HepG2 (cell line): ENCODE measurements around the gene GCN1. TPM values are rescaled to one million over a fixed set of nuclear protein-coding genes. Genes with fewer than 3 reads are reported as not detected.
A peak's percentile ranks its signal among the peaks of the same experiment; 100 is the strongest.

Experiments
- ATAC-seq: fragments of 200-7000 bp; cut with Tn5 transposase; 3 replicates; pipeline ENCODE4 v1.9.1; 2020; ENCODE audit warnings: mild to moderate bottlenecking, moderate library complexity
- BruUV-seq: library from RNA; stranded (reverse); fragments of 400-500 nt; replicated peaks from 2 replicates; lab custom pipeline; 2021; lab: Mats Ljungman, UMichigan
- CTCF ChIA-PET: fragments of 300-600 bp; formaldehyde crosslinking; extraction: SDS; loops from one replicate; lab custom pipeline; 2021; ENCODE audit warnings: low total read pairs, inconsistent platforms, low intra/inter-chr PET ratio; lab: Yijun Ruan, JAX
- POLR2A ChIA-PET: fragments of 350-600 bp; sonication (Branson Sonifier 250); formaldehyde crosslinking; loops from one replicate; lab custom pipeline; 2020; ENCODE audit warnings: antibody characterized with exemption, inconsistent platforms; lab: Yijun Ruan, JAX
- DNase-seq: peaks from one replicate; pipeline ENCODE4 v3.0.0-alpha.2; 2015; ENCODE audit warnings: low spot score
- FAIRE-seq: peaks from 3 replicates; lab custom pipeline; 2011; peaks lifted over from hg19 to GRCh38; lab: Jason Lieb, UNC
- H2AFZ ChIP-seq: one replicate; pipeline ENCODE4 v1.6.1; 2011; ENCODE audit warnings: low read length, inconsistent platforms
- H3K27ac ChIP-seq: fragments of 300-600 bp; 3 replicates; pipeline ENCODE4 v1.8.0; 2011; ENCODE audit warnings: mixed run types, mild to moderate bottlenecking, mixed read lengths, low read length, inconsistent platforms; ENCODE audit not compliant: insufficient read depth; ENCODE audit errors: extremely low read length
- H3K27me3 ChIP-seq, 2 experiments: fragments of 200-600 bp in 1 of 2; 2 replicates in 1 of 2; 3 replicates in 1 of 2; pipeline versions ENCODE4 v1.6.0 to v1.8.0; 2011; ENCODE audit warnings: low read length in 2 of 2, mild to moderate bottlenecking in 2 of 2, moderate library complexity in 2 of 2, inconsistent platforms in 1 of 2; ENCODE audit not compliant: insufficient read depth in 2 of 2, control insufficient read depth in 1 of 2
- H3K36me3 ChIP-seq, 2 experiments: fragments of 200-600 bp in 1 of 2; replicated peaks in 1 of 2; 2 replicates in 1 of 2; 3 replicates in 1 of 2; pipeline versions ENCODE4 v1.5.1 to v1.8.0; 2011; ENCODE audit warnings: low read length in 2 of 2, inconsistent platforms in 1 of 2; ENCODE audit not compliant: insufficient read depth in 2 of 2, control insufficient read depth in 1 of 2
- H3K4me1 ChIP-seq: 2 replicates; pipeline ENCODE4 v1.5.1; 2012; ENCODE audit warnings: low read length, inconsistent platforms; ENCODE audit not compliant: insufficient read depth
- H3K4me2 ChIP-seq: 2 replicates; pipeline ENCODE4 v1.6.0; 2011; ENCODE audit warnings: low read depth, low read length, inconsistent platforms
- H3K4me3 ChIP-seq, 3 experiments: fragments of 200-600 bp in 1 of 3; sonication (generic), shearing (Covaris generic) in 1 of 3; replicated peaks in 1 of 3; 2 replicates each; pipeline ENCODE4 v1.5.1; 2011 to 2016; ENCODE audit warnings: low read length in 3 of 3, inconsistent platforms in 2 of 3, low read depth in 2 of 3, mild to moderate bottlenecking in 2 of 3, control low read depth in 1 of 3, mixed read lengths in 1 of 3; ENCODE audit not compliant: insufficient read depth in 1 of 3
- H3K79me2 ChIP-seq: one replicate; pipeline ENCODE4 v1.6.1; 2011; ENCODE audit warnings: low read length, inconsistent platforms; ENCODE audit not compliant: insufficient read depth
- H3K9ac ChIP-seq: 2 replicates; pipeline ENCODE4 v1.6.0; 2011; ENCODE audit warnings: mild to moderate bottlenecking, low read depth, low read length, inconsistent platforms; ENCODE audit not compliant: insufficient read depth
- H3K9me3 ChIP-seq: 2 replicates; pipeline ENCODE4 v1.5.1; 2012; ENCODE audit warnings: mild to moderate bottlenecking, low read length
- H4K20me1 ChIP-seq: 2 replicates; pipeline ENCODE4 v1.6.0; 2011; ENCODE audit warnings: inconsistent platforms, mild to moderate bottlenecking, low read length, moderate library complexity; ENCODE audit not compliant: insufficient read depth
- AGO2 ChIP-seq: fragments of 200-400 bp; formaldehyde crosslinking; optimal IDR thresholded peaks from 2 replicates; pipeline ENCODE3; 2017; ENCODE audit warnings: mild to moderate bottlenecking, low read depth, low read length, moderate library complexity
- FOXA1 ChIP-seq, 2 experiments: fragments of 450-650 bp in 1 of 2; sonication (generic) in 1 of 2; formaldehyde crosslinking in 1 of 2; IDR thresholded peaks; 2 replicates each; pipeline versions ENCODE4 v1.4.0 to v1.6.1; 2016 to 2020; ENCODE audit warnings: missing genetic modification reagents in 1 of 2
- FOXC1 ChIP-seq: sonication (generic); formaldehyde crosslinking; IDR thresholded peaks from 2 replicates; pipeline ENCODE4 v1.8.0; 2022; ENCODE audit warnings: mild to moderate bottlenecking, missing genetic modification reagents, borderline replicate concordance
- KMT2A ChIP-seq: sonication (generic); formaldehyde crosslinking; IDR thresholded peaks from 2 replicates; pipeline ENCODE4 v1.4.0; 2020; ENCODE audit warnings: missing genetic modification reagents
- NCOA2 ChIP-seq: sonication (generic); formaldehyde crosslinking; IDR thresholded peaks from 2 replicates; pipeline ENCODE4 v1.8.0; 2022; ENCODE audit warnings: inconsistent platforms
- NFE2L1 ChIP-seq: sonication (generic); formaldehyde crosslinking; IDR thresholded peaks from 2 replicates; pipeline ENCODE4 v1.4.0; 2020; ENCODE audit warnings: missing genetic modification reagents, mild to moderate bottlenecking, borderline replicate concordance
- NFYC ChIP-seq: IDR thresholded peaks from 2 replicates; pipeline ENCODE4 v1.6.1; 2016; ENCODE audit warnings: missing genetic modification reagents, missing compliant biosample characterization
- NPAS2 ChIP-seq: sonication (generic); formaldehyde crosslinking; IDR thresholded peaks from 2 replicates; pipeline ENCODE4 v1.8.0; 2022; ENCODE audit warnings: mild to moderate bottlenecking, missing genetic modification reagents, borderline replicate concordance
- NR2C2 ChIP-seq: sonication (generic); formaldehyde crosslinking; IDR thresholded peaks from 2 replicates; pipeline ENCODE4 v1.4.0; 2020; ENCODE audit warnings: missing genetic modification reagents, mild to moderate bottlenecking, moderate library complexity, borderline replicate concordance
- RFX3 ChIP-seq: IDR thresholded peaks from 2 replicates; pipeline ENCODE4 v1.6.1; 2016; ENCODE audit warnings: missing biosample characterization, missing genetic modification reagents
- THAP11 ChIP-seq: IDR thresholded peaks from 2 replicates; pipeline ENCODE4 v1.6.1; 2016; ENCODE audit warnings: missing biosample characterization, missing genetic modification reagents
- TOPORS ChIP-seq: sonication (generic); formaldehyde crosslinking; IDR thresholded peaks from 2 replicates; pipeline ENCODE4 v1.8.0; 2023; ENCODE audit warnings: mild to moderate bottlenecking, missing genetic modification reagents
- ZBTB25 ChIP-seq: IDR thresholded peaks from 2 replicates; pipeline ENCODE4 v1.6.1; 2018; ENCODE audit warnings: missing genetic modification reagents
- ZNF160 ChIP-seq: sonication (generic); formaldehyde crosslinking; IDR thresholded peaks from 2 replicates; pipeline ENCODE4 v1.8.0; 2022; ENCODE audit warnings: mild to moderate bottlenecking, inconsistent platforms, missing genetic modification reagents
- ZNF562 ChIP-seq: sonication (generic); formaldehyde crosslinking; IDR thresholded peaks from 2 replicates; pipeline ENCODE4 v1.8.0; 2022; ENCODE audit warnings: missing genetic modification reagents, borderline replicate concordance
- ZNF572 ChIP-seq: sonication (generic); formaldehyde crosslinking; IDR thresholded peaks from 2 replicates; pipeline ENCODE4 v1.5.1; 2020; ENCODE audit warnings: mild to moderate bottlenecking, missing genetic modification reagents
- WGBS: methylation state at CpG from one replicate; pipeline ENCODE4 v1.1.6; 2017; ENCODE audit warnings: low lambda C conversion rate; 5-methylcytosine and 5-hydroxymethylcytosine counted together
- in situ Hi-C: cut with HindIII; loops from 2 replicates; pipeline ENCODE4 v1.10.0; 2017; ENCODE audit warnings: low pct_unique_long_range_greater_than_20kb; ENCODE audit not compliant: extremely low pct_ligation_motif_present
- intact Hi-C: fragments of 100-400 bp; cut with micrococcal nuclease; formaldehyde crosslinking; loops from one replicate; pipeline ENCODE4 v1.10.0; 2022; ENCODE audit not compliant: unreplicated experiment
- polyA plus RNA-seq, 8 experiments: library from polyadenylated mRNA; depleted of rRNA in 3 of 8; stranded (reverse) in 7 of 8; unstranded in 1 of 8; fragments of >200 nt; fragmentation: Illumina TruSeq in 4 of 8; extraction: Trizol in 4 of 8; gene quantifications; 2 replicates each; pipeline versions ENCODE4 v1.2.1 to v1.2.3, GENCODE V29; 2011 to 2016; ENCODE audit warnings: low read depth in 4 of 8, missing spikeins in 1 of 8, mixed read lengths in 1 of 8; ENCODE audit not compliant: insufficient read depth in 1 of 8
- total RNA-seq, 5 experiments: library from RNA; depleted of rRNA; stranded (reverse); fragments of >200 nt; fragmentation: Illumina TruSeq; extraction: Trizol; gene quantifications; 2 replicates each; pipeline ENCODE4 v1.2.3, GENCODE V29; 2016; ENCODE audit warnings: low read depth in 1 of 5

The GCN1 gene
- total and polyA plus RNA-seq, 2 of the 13 experiments (the other 11 are each of a cell fraction or from before 2014, with no cell fraction given), result 58.2 to 83.0 TPM

- Histone ChIP-seq H3K27ac (no peak overlapping the region), H3K4me1 (no peaks in the 10 kb centered on the region), H4K20me1 (no peaks in the 10 kb centered on the region), H3K9me3 (no peaks in the 10 kb centered on the region), H3K4me2 (no peak overlapping the region), H3K79me2 (no peaks in the 10 kb centered on the region)
- POLR2A ChIA-PET, result no interaction called here
- CTCF ChIA-PET, result no interaction called here
- no peak for FAIRE-seq
- BruUV-seq, result no TSS peak
- intact Hi-C loops, result no loop called here
- no peak for ATAC-seq
- no peak for TF ChIP-seq TOPORS (CRISPR knock-in tag)
- TF ChIP-seq AGO2, result peak; percentile 53
- TF ChIP-seq, all 625 proteins: peak for 1
- Histone ChIP-seq H2AFZ (no peak overlapping the region), H3K4me3 (no peak overlapping the region), H3K27me3 (no peaks in the 10 kb centered on the region), H3K36me3 (peaks cover 74 to 94% of the 10 kb centered on the region in 2 experiments), H3K9ac (no peak overlapping the region)
- in situ Hi-C loops, result no loop called here
- WGBS, result 100% methylated on average over 7 of the region's 20 CpGs
- DNase-seq, result no peak
Measured at GRCh38 chr12:120134307-120134980, 60.1 kb downstream of the GCN1 start.

- no peak for TF ChIP-seq RFX3
- TF ChIP-seq NFYC (CRISPR knock-in tag), result no peak
- no peak for TF ChIP-seq NFE2L1 (CRISPR knock-in tag)
- no peak for TF ChIP-seq FOXC1 (CRISPR knock-in tag)
- no peak for TF ChIP-seq AGO2
- no peak for TF ChIP-seq ZNF562 (CRISPR knock-in tag)
- TF ChIP-seq KMT2A (CRISPR knock-in tag), result no peak
- no peak for TF ChIP-seq THAP11 (CRISPR knock-in tag)
- TF ChIP-seq NPAS2, result no peak
- TF ChIP-seq ZNF572, result no peak
- no peak for TF ChIP-seq ZNF160 (CRISPR knock-in tag)
- no peak for TF ChIP-seq NR2C2 (CRISPR knock-in tag)
- TF ChIP-seq FOXA1 (IDR thresholded peaks at IDR 0.05), result no peak
- no peak for TF ChIP-seq FOXA1 (CRISPR knock-in tag; IDR thresholded peaks at IDR 0.05)
- no peak for TF ChIP-seq NCOA2 (CRISPR knock-in tag)
- no peak for TF ChIP-seq ZBTB25 (CRISPR knock-in tag)
- CTCF ChIA-PET, result no interaction called here
- Histone ChIP-seq H3K4me1 (no peaks in the 10 kb centered on the region), H3K36me3 (peaks cover 67 to 93% of the 10 kb centered on the region in 2 experiments), H3K4me2 (no peak overlapping the region), H3K27ac (no peak overlapping the region), H3K79me2 (no peaks in the 10 kb centered on the region), H3K27me3 (no peaks in the 10 kb centered on the region), H3K4me3 (no peak overlapping the region), H2AFZ (no peak overlapping the region), H3K9me3 (no peaks in the 10 kb centered on the region), H3K9ac (no peak overlapping the region), H4K20me1 (no peaks in the 10 kb centered on the region)
- POLR2A ChIA-PET, result no interaction called here
- no TSS peak for BruUV-seq
- DNase-seq (no peak), FAIRE-seq (no peak), ATAC-seq (no peak)
- intact Hi-C loops (no loop called here), in situ Hi-C loops (no loop called here)
- WGBS, result 98% methylated on average over 5 of the region's 6 CpGs
Measured at GRCh38 chr12:120132863-120133385, 61.6 kb downstream of the GCN1 start.
